Fibroblast of lung (primary cell): ENCODE measurements around the gene APOH.

Experiments used
- CTCF ChIP-seq, 2 donors: IDR thresholded peaks in 1 of 2; conservative IDR thresholded peaks in 1 of 2; 1 replicate in 1 of 2; 2 replicates in 1 of 2; pipeline ENCODE4 v1.5.1; 2011 to 2012; ENCODE audit warnings: low read length in 2 of 2, control low read depth in 1 of 2, inconsistent platforms in 1 of 2, low read depth in 1 of 2, mild to moderate bottlenecking in 1 of 2
- EZH2 ChIP-seq: IDR thresholded peaks from 2 replicates; pipeline ENCODE4 v1.5.1; 2012; ENCODE audit warnings: low read length, control low read depth, mild to moderate bottlenecking; ENCODE audit errors: missing control alignments

GRCh38 chr17:66241839-66242238 lies 12.6 kb upstream of the APOH start:
- TF ChIP-seq CTCF (conservative IDR thresholded peaks at IDR 0.05 in 1 of 2, IDR thresholded peaks at IDR 0.05 in 1 of 2; ENCODE audit: low read depth in 1 of 2, low read length in 2 of 2) (no peak), EZH2 (no peak)
